Neural progenitor cell (in vitro differentiated cells): ENCODE measurements around the gene C9orf78. TPM values are rescaled to one million over a fixed set of nuclear protein-coding genes. Genes with fewer than 3 reads are reported as not detected.
A peak's percentile ranks its signal among the peaks of the same experiment; 100 is the strongest.

Experiments used
- DNase-seq: peaks from one replicate; pipeline ENCODE4 v3.0.0-alpha.2; 2016; ENCODE audit warnings: low spot score
- H2AFZ ChIP-seq: fragments of 200-600 bp; sonication (generic); replicated peaks from 2 replicates; pipeline ENCODE4 v1.6.1; 2016; ENCODE audit warnings: antibody characterized with exemption
- H3F3A ChIP-seq: fragments of 200-600 bp; sonication (generic); 2 replicates; pipeline ENCODE4 v1.6.1; 2016; ENCODE audit warnings: antibody characterized with exemption, low read depth
- H3K27ac ChIP-seq: fragments of 200-600 bp; sonication (generic); 2 replicates; pipeline ENCODE4 v1.5.1; 2016; ENCODE audit warnings: mild to moderate bottlenecking
- H3K27me3 ChIP-seq: fragments of 200-600 bp; sonication (generic); 2 replicates; pipeline ENCODE4 v1.6.1; 2016; ENCODE audit warnings: mild to moderate bottlenecking, moderate library complexity
- H3K36me3 ChIP-seq: fragments of 200-600 bp; sonication (generic); 2 replicates; pipeline ENCODE4 v1.5.1; 2016
- H3K4me1 ChIP-seq: fragments of 200-600 bp; sonication (generic); 2 replicates; pipeline ENCODE4 v1.6.1; 2016; ENCODE audit warnings: mixed run types
- H3K4me2 ChIP-seq: fragments of 200-600 bp; sonication (generic); 2 replicates; pipeline ENCODE4 v1.6.1; 2016
- H3K4me3 ChIP-seq: fragments of 200-600 bp; sonication (generic); 2 replicates; pipeline ENCODE4 v1.5.1; 2016
- H3K79me2 ChIP-seq: fragments of 200-600 bp; sonication (generic); 2 replicates; pipeline ENCODE4 v1.6.1; 2016; ENCODE audit warnings: low read depth
- H3K9ac ChIP-seq: fragments of 200-600 bp; sonication (generic); 2 replicates; pipeline ENCODE4 v1.6.1; 2016
- H3K9me3 ChIP-seq: fragments of 200-600 bp; sonication (generic); 2 replicates; pipeline ENCODE4 v1.5.1; 2016; ENCODE audit warnings: low read depth
- H4K20me1 ChIP-seq: fragments of 200-600 bp; sonication (generic); 2 replicates; pipeline ENCODE4 v1.6.1; 2016; ENCODE audit warnings: low read depth
- H3K27ac Mint-ChIP-seq: 3 replicates; pipeline ENCODE4 v1.8.0; 2021; ENCODE audit warnings: mixed read lengths
- H3K27me3 Mint-ChIP-seq: 2 replicates; pipeline ENCODE4 v1.8.0; 2022; ENCODE audit warnings: low read depth, mild to moderate bottlenecking, inconsistent platforms, moderate library complexity, mixed read lengths; ENCODE audit not compliant: insufficient read depth
- H3K36me3 Mint-ChIP-seq: 3 replicates; pipeline ENCODE4 v1.8.0; 2021; ENCODE audit warnings: mixed read lengths
- H3K4me1 Mint-ChIP-seq: 3 replicates; pipeline ENCODE4 v1.8.0; 2021; ENCODE audit warnings: mixed read lengths
- H3K4me3 Mint-ChIP-seq: 3 replicates; pipeline ENCODE4 v1.8.0; 2021; ENCODE audit warnings: mild to moderate bottlenecking, moderate library complexity, mixed read lengths
- H3K9me3 Mint-ChIP-seq: 3 replicates; pipeline ENCODE4 v1.8.0; 2020; ENCODE audit warnings: mixed read lengths
- CTCF ChIP-seq: fragments of 200-600 bp; sonication (generic); IDR thresholded peaks from 2 replicates; pipeline ENCODE4 v1.5.1; 2017; ENCODE audit warnings: antibody characterized with exemption, mild to moderate bottlenecking
- EZH2 ChIP-seq: fragments of 200-600 bp; sonication (generic); IDR thresholded peaks from 2 replicates; pipeline ENCODE4 v1.6.1; 2017; ENCODE audit warnings: antibody characterized with exemption, mild to moderate bottlenecking, moderate library complexity
- EZH2phosphoT487 ChIP-seq: fragments of 200-600 bp; sonication (generic); IDR thresholded peaks from 2 replicates; pipeline ENCODE4 v1.6.1; 2017; ENCODE audit warnings: antibody characterized with exemption
- total RNA-seq: library from RNA; depleted of rRNA; stranded (reverse); fragments of >200 nt; gene quantifications from 2 replicates; pipeline ENCODE4 v1.2.3, GENCODE V29; 2015; ENCODE audit warnings: low replicate concordance

C9orf78 gene
- total RNA-seq, 1 donor from 2014 or later, result 42.2 TPM

DNA sequence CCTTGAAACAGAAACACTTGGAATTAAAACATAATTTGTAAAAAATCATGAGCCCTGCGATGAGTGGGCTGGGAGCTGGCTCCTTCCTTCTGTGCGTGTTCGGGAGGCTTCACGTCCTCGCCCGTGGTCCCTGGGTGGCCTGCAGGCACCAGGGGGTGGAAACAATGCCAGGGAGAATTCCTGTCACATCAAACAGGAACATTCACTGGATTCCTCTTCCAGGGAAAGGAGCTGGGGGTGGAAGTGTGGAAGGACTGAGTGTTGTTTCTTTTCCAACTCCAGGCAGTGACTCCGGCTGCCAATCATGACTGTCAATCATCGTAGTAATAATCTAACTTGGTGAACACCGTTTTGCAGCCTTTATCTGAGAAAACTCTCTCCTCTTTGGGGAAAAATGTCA, 21.4 kb downstream of the C9orf78 start:
- H3K79me2 ChIP-seq, result peaks cover 8% of the 10 kb centered on the region
- H3K27ac Mint-ChIP-seq, result no peak overlapping the region
- H3K4me3 Mint-ChIP-seq, result no peak overlapping the region
- H3K36me3 ChIP-seq, result no peaks in the 10 kb centered on the region
- DNase-seq, result no peak
- H3K36me3 Mint-ChIP-seq, result peaks cover 20% of the 10 kb centered on the region
- H3K9me3 ChIP-seq, result no peaks in the 10 kb centered on the region
- H3K4me3 ChIP-seq, result no peak overlapping the region
- no peak overlapping the region for H3K4me2 ChIP-seq
- H3K27me3 Mint-ChIP-seq, result peaks cover 2% of the 10 kb centered on the region
- H3K27ac ChIP-seq, result no peak overlapping the region
- TF ChIP-seq EZH2 (no peak), EZH2phosphoT487 (no peak), CTCF (no peak)
- no peaks in the 10 kb centered on the region for H3K9me3 Mint-ChIP-seq
- peaks cover 7% of the 10 kb centered on the region for H3F3A ChIP-seq
- H2AFZ ChIP-seq, result no peak overlapping the region
- no peak overlapping the region for H3K9ac ChIP-seq
- H3K27me3 ChIP-seq, result no peaks in the 10 kb centered on the region
- H3K4me1 ChIP-seq, result no peaks in the 10 kb centered on the region
- no peaks in the 10 kb centered on the region for H3K4me1 Mint-ChIP-seq
- peaks cover 16% of the 10 kb centered on the region for H4K20me1 ChIP-seq

DNA sequence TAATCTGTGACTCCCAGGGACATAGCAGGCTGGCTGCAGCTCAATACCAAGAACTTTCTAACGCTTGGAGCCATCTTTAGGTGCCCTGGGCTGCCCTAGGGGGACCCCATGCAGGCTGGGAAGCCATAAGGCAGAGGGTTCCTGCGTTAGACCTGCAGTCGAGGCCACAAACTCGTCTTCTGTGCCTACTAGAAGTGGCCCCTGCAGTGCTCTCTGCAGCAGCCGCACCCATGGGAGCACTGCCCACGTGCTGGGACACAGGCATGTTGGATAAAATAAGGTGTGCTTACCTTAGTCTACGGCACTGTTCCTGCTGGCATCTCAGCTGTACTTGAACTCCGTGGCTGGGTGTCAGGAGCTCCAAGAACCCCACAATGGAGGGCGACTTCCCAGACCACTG, 22.7 kb downstream of the C9orf78 start:
- no peaks in the 10 kb centered on the region for H3K9me3 ChIP-seq
- H3K9ac ChIP-seq, result no peak overlapping the region
- H3F3A ChIP-seq, result peaks cover 7% of the 10 kb centered on the region
- peaks cover 16% of the 10 kb centered on the region for H4K20me1 ChIP-seq
- H2AFZ ChIP-seq, result no peak overlapping the region
- H3K27me3 Mint-ChIP-seq, result peaks cover 2% of the 10 kb centered on the region
- no peaks in the 10 kb centered on the region for H3K36me3 ChIP-seq
- TF ChIP-seq EZH2phosphoT487 (no peak), EZH2 (no peak), CTCF (no peak)
- peaks cover 16% of the 10 kb centered on the region for H3K36me3 Mint-ChIP-seq
- H3K27ac ChIP-seq, result no peak overlapping the region
- DNase-seq, result no peak
- H3K79me2 ChIP-seq, result peaks cover 8% of the 10 kb centered on the region
- no peak overlapping the region for H3K4me3 ChIP-seq
- H3K4me1 Mint-ChIP-seq, result no peaks in the 10 kb centered on the region
- H3K4me3 Mint-ChIP-seq, result no peak overlapping the region
- no peaks in the 10 kb centered on the region for H3K9me3 Mint-ChIP-seq
- H3K27ac Mint-ChIP-seq, result no peak overlapping the region
- no peaks in the 10 kb centered on the region for H3K4me1 ChIP-seq
- H3K4me2 ChIP-seq, result no peak overlapping the region
- no peaks in the 10 kb centered on the region for H3K27me3 ChIP-seq

- Histone ChIP-seq H3K4me1 (no peaks in the 10 kb centered on the region), H3K36me3 (no peaks in the 10 kb centered on the region), H3K4me3 (no peak overlapping the region), H3K79me2 (peaks cover 8% of the 10 kb centered on the region), H3K9ac (no peak overlapping the region), H3K4me2 (no peak overlapping the region), H3K9me3 (no peaks in the 10 kb centered on the region), H3K27ac (no peak overlapping the region), H2AFZ (no peak overlapping the region), H3F3A (peaks cover 7% of the 10 kb centered on the region), H4K20me1 (peaks cover 16% of the 10 kb centered on the region), H3K27me3 (no peaks in the 10 kb centered on the region)
- no peak for DNase-seq
- Mint-ChIP-seq H3K36me3 (peaks cover 20% of the 10 kb centered on the region), H3K27ac (no peak overlapping the region), H3K27me3 (peaks cover 2% of the 10 kb centered on the region), H3K4me3 (peak overlapping the region; percentile 15), H3K4me1 (no peaks in the 10 kb centered on the region), H3K9me3 (no peaks in the 10 kb centered on the region)
- TF ChIP-seq EZH2, result no peak
- no peak for TF ChIP-seq EZH2phosphoT487
- TF ChIP-seq CTCF, result no peak
These were observed 23.1 kb downstream of the C9orf78 start for GRCh38 chr9:129811967-129812363.

DNA sequence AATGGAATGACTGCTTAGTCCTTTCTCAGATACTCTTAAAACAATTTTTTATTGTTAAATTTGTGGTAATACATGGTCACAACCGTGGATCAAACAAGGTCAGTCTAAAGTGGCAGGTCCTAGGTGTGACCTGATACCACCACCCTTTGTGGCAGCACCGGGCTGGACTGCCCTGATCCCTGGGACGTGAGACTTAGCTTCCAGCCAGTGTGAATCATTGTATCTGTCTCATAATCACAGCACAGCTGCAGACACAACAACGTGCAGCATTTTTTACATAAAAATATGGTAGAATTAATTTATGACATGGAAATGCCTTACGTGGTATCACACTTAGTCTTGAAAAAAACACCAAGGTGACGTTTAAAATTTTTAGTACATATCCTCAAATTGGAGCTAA, 24.3 kb downstream of the C9orf78 start:
- Histone ChIP-seq H3K36me3 (no peaks in the 10 kb centered on the region), H4K20me1 (peaks cover 16% of the 10 kb centered on the region), H3K4me2 (no peak overlapping the region), H3K79me2 (peaks cover 8% of the 10 kb centered on the region), H3K27me3 (no peaks in the 10 kb centered on the region), H3F3A (peaks cover 7% of the 10 kb centered on the region), H2AFZ (no peak overlapping the region), H3K4me1 (no peaks in the 10 kb centered on the region), H3K4me3 (no peak overlapping the region), H3K27ac (peak overlapping the region; percentile 20), H3K9ac (no peak overlapping the region), H3K9me3 (no peaks in the 10 kb centered on the region)
- DNase-seq, result no peak
- Mint-ChIP-seq H3K36me3 (peaks cover 24% of the 10 kb centered on the region), H3K4me1 (peaks cover 5% of the 10 kb centered on the region), H3K27ac (no peak overlapping the region), H3K27me3 (peaks cover 2% of the 10 kb centered on the region), H3K9me3 (no peaks in the 10 kb centered on the region), H3K4me3 (no peak overlapping the region)
- no peak for TF ChIP-seq EZH2
- no peak for TF ChIP-seq CTCF
- TF ChIP-seq EZH2phosphoT487, result no peak
